NCI-H226 (cell line): ENCODE data around the gene SUN2.
A peak's percentile ranks its signal among the peaks of the same experiment; 100 is the strongest.

Source experiments
- DNase-seq: peaks from one replicate; pipeline ENCODE4 v3.0.0-alpha.2; 2015

SUN2 gene

GRCh38 chr22:38713921-38714320, 41.9 kb downstream of the SUN2 start:
- DNase-seq, result no peak

- DNase-seq, result no peak
These were observed 43.2 kb downstream of the SUN2 start for GRCh38 chr22:38712486-38713207.

- no peak for DNase-seq
These were observed 44.9 kb downstream of the SUN2 start for GRCh38 chr22:38710866-38711265.

GRCh38 chr22:38710351-38710750, 45.4 kb downstream of the SUN2 start:
- no peak for DNase-seq

GRCh38 chr22:38709306-38709705, 46.5 kb downstream of the SUN2 start:
- no peak for DNase-seq

- DNase-seq, result no peak
These were observed 47.8 kb downstream of the SUN2 start for GRCh38 chr22:38707984-38708383.

- DNase-seq, result no peak
These were observed 48.5 kb downstream of the SUN2 start for GRCh38 chr22:38707346-38707745.

- no peak for DNase-seq
These were observed 49.0 kb downstream of the SUN2 start for GRCh38 chr22:38706901-38707195.

- DNase-seq, result no peak
These were observed 49.5 kb downstream of the SUN2 start for GRCh38 chr22:38706101-38706900.

GRCh38 chr22:38705235-38706100, 50.3 kb downstream of the SUN2 start, which contains the start of gene GTPBP1:
GTPBP1 (plus strand) TSS chr22:38705944; CDS start chr22:38705956, 12 bp downstream.
- peak; percentile 96 for DNase-seq

- DNase-seq, result no peak
These were observed 51.1 kb downstream of the SUN2 start for GRCh38 chr22:38704654-38705234.

GRCh38 chr22:38700789-38701628, 54.8 kb downstream of the SUN2 start, which contains the start of gene JOSD1:
JOSD1 (minus strand) TSS chr22:38700943; CDS start chr22:38699987, 956 bp downstream.
- DNase-seq, result peak; percentile 84

- DNase-seq, result peak; percentile 55
These were observed 55.5 kb downstream of the SUN2 start for GRCh38 chr22:38700270-38700788.

GRCh38 chr22:38699784-38700183, 56.0 kb downstream of the SUN2 start:
- no peak for DNase-seq

- DNase-seq, result no peak
These were observed 56.7 kb downstream of the SUN2 start for GRCh38 chr22:38699143-38699542.

- no peak for DNase-seq
These were observed 57.2 kb downstream of the SUN2 start for GRCh38 chr22:38698407-38699094.

GRCh38 chr22:38697425-38698089, 58.2 kb downstream of the SUN2 start:
- DNase-seq, result no peak

GRCh38 chr22:38696606-38697424, 59.0 kb downstream of the SUN2 start:
- DNase-seq, result peak; percentile 79

- DNase-seq, result no peak
These were observed 60.9 kb downstream of the SUN2 start for GRCh38 chr22:38694940-38695339.

- DNase-seq, result no peak
These were observed 61.7 kb downstream of the SUN2 start for GRCh38 chr22:38694049-38694448.
